ENCODE measurements around the gene PVR. TPM values are rescaled to one million over a fixed set of nuclear protein-coding genes. Genes with fewer than 3 reads are reported as not detected.

Gene PVR, protein sequence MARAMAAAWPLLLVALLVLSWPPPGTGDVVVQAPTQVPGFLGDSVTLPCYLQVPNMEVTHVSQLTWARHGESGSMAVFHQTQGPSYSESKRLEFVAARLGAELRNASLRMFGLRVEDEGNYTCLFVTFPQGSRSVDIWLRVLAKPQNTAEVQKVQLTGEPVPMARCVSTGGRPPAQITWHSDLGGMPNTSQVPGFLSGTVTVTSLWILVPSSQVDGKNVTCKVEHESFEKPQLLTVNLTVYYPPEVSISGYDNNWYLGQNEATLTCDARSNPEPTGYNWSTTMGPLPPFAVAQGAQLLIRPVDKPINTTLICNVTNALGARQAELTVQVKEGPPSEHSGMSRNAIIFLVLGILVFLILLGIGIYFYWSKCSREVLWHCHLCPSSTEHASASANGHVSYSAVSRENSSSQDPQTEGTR
- total RNA-seq, result 84.0 and 177 TPM in 2 replicates

GRCh38 chr19:44643605-44644401, at the start of gene PVR:
Gene PVR, plus strand, starts transcription at chr19:44643910. Its CDS starts 187 bp downstream, at chr19:44644097.

DNA sequence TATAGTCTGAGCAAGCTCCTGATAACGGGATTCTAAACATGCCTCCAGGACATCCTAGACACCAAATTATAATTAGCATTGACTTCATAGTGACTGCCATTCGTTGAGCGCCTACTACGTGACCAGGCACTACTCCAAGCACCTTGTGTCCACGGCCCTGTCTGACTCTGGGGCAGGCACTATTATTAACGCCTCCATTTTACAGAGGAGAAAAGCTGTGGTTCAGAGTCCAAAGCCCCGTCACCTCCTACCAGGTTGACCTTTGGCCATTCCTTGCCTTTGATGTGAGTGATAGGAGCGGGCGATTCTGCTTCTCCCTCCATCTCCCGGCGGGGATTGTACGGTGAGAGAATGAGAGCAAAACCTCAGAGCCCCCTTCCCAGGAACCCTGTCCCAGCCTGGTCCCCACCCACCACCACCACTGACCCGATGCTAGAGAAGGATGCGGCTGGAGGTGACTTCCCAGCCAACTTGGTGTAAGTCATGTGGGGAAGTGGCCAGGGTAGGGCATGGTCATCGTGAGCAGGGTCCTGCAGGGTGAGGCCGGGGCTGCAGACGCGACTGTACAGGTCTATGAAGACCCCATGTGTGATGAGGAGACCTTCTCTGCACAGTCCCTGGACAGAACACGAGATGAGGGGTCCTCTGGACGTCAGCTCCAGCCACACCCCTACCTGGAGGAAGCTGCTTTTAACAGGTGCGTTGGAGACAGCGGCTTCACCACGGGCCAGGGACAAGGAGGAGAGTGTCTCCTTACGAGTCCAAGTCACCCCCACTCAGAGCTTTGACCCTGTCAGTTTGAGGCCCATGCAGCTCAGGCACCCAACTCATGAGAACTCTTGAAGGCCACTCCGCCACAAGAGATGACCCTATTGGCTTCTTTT, 30.2 kb upstream of the PVR start, which contains the start of gene IGSF23:
IGSF23 (plus strand) TSS at position 269 of the 884 bp plus-strand sequence; CDS start at position 352, 83 bp downstream.

GRCh38 chr19:44671400-44671799, 27.7 kb downstream of the PVR start, which contains the start of gene CEACAM19:
Gene CEACAM19, plus strand, starts transcription at chr19:44671482. Its CDS starts 450 bp downstream, at chr19:44671932.

DNA sequence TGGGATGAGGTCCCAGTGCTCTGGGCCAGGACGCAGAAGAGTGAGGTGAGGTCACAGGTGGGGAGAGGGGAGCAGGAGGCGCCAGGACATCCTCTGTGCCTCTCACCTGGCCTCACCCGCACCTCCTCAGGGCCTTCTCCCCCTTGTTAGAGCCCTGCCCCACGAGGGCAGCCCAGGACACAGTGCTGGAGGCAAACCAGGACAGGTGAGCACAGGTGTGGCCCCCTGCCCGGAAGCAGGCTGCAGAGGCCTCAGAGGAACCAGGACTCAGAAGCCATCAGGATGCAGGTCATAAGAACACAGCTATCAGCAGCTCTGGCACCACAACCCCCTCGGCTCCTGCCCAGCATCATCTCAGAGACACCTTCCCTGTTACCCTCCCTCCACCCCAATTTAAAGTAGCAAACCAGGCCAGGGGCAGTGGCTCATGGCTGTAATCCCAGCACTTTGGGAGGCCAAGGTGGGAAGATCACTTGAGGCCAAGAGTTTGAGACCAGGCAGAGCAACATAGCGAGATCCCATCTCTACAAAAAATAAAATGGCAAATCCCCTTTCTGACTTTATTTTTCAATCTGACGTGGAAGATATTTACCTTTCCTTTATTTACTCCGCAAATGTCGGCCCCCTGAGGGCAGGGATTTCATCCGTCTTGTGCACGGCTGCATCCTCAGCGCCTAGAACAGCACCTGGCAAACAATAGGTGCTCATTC, 54.9 kb downstream of the PVR start, which contains the start of gene CEACAM16:
CEACAM16 (plus strand) TSS at position 660 of the 710 bp plus-strand sequence. CDS start 2,306 bp downstream, outside the sequence.

Other genes starting within 250 kb of the PVR start
- gene ZNF285, start 242.3 kb upstream of the PVR start, total RNA-seq, result 2.3 and 3.9 TPM in 2 replicates
- gene ZNF229, start 195.4 kb upstream of the PVR start, total RNA-seq, result 8.5 and 10.4 TPM in 2 replicates
- 4.0 and 8.0 TPM in 2 replicates for gene ZNF180, start 143.4 kb upstream of the PVR start, total RNA-seq
- not detected in 2 replicates for gene CEACAM20, start 114.2 kb upstream of the PVR start, total RNA-seq
- 0.48 TPM in 1 of 2 replicates, not detected in the other for gene IGSF23, start 30.3 kb upstream of the PVR start, total RNA-seq
- gene CEACAM19, start 27.6 kb downstream of the PVR start, total RNA-seq, result 1.2 and 1.7 TPM in 2 replicates
- not detected in 2 replicates for gene CEACAM16, start 55.2 kb downstream of the PVR start, total RNA-seq
- gene BCL3, start 104.8 kb downstream of the PVR start, total RNA-seq, result 1.7 and 3.1 TPM in 2 replicates
- 132 and 185 TPM in 2 replicates for gene CBLC, start 134.0 kb downstream of the PVR start, total RNA-seq
- 24.3 and 36.0 TPM in 2 replicates for gene BCAM, start 165.2 kb downstream of the PVR start, total RNA-seq
- gene NECTIN2, start 202.4 kb downstream of the PVR start, total RNA-seq, result 39.4 and 115 TPM in 2 replicates
- 72.0 and 100 TPM in 2 replicates for gene TOMM40, start 247.3 kb downstream of the PVR start, total RNA-seq